Measurements from ENCODE around the gene PFKL. TPM values are rescaled to one million over a fixed set of nuclear protein-coding genes. Genes with fewer than 3 reads are reported as not detected.

The PFKL gene
- total RNA-seq, 1 donor from 2014 or later, result 101 TPM

DNA sequence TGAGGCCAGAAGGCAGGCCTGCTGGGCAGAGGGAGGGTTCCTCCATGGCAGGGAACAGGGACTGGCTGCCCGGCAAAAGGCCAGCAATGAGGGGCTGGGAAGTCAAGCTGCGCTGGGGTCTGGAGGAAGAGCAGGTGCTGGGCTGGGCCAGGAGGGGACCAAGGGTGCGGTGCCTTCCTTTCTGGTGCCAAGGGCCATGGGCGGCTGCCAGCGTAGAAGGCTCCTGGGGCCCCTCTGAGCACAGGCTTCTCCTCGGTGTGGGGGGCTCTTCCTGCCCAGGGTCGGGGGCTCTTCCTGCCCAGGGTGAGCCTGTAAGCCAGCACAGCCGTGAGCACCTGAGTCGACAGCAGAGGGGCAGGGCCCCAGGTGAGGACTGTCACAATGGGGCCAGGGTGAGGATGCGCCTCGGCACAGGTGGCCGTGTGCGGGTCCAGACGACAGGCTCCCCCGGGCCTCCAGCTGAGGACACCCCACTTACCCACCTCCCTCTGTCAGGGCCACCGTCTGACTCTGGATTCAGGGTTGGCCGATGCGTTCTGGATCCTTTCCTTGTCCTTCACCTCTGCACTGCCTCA lies 27.5 kb upstream of the PFKL start:
- DNase-seq (no peak), ATAC-seq (peak; percentile 36)

DNA sequence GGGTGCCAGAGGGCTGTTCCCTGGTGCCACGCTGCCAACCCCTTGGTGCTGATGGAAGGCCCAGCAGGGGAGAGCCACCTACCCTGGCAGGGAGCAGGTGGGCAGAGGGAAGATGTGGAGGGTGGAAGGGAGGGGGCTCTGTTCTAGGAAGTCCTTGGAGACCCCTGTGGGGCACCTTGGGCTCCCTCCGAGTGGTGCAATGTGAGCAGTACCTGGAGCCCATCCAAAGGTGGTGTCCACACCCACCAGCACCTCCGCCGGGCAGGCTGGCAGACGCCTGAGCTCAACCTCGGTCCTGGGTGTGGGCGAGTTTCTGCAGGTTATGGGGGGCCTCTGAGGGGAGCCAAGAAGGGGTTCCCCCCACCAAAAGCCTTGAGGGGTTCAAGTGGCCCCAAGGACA lies 26.8 kb upstream of the PFKL start:
- ATAC-seq (no peak), DNase-seq (no peak)
- no peaks in the 10 kb centered on the region for H3K36me3 ChIP-seq
- H3K9me3 ChIP-seq, result no peaks in the 10 kb centered on the region
- intact Hi-C loops (cut with DNase I), result no loop called here
- no peak overlapping the region for H3K4me3 ChIP-seq
- H3K27ac ChIP-seq, result no peak overlapping the region
- TF ChIP-seq, protein P1, sequence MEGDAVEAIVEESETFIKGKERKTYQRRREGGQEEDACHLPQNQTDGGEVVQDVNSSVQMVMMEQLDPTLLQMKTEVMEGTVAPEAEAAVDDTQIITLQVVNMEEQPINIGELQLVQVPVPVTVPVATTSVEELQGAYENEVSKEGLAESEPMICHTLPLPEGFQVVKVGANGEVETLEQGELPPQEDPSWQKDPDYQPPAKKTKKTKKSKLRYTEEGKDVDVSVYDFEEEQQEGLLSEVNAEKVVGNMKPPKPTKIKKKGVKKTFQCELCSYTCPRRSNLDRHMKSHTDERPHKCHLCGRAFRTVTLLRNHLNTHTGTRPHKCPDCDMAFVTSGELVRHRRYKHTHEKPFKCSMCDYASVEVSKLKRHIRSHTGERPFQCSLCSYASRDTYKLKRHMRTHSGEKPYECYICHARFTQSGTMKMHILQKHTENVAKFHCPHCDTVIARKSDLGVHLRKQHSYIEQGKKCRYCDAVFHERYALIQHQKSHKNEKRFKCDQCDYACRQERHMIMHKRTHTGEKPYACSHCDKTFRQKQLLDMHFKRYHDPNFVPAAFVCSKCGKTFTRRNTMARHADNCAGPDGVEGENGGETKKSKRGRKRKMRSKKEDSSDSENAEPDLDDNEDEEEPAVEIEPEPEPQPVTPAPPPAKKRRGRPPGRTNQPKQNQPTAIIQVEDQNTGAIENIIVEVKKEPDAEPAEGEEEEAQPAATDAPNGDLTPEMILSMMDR (IDR thresholded peaks at IDR 0.05), result no peak
- no peaks in the 10 kb centered on the region for H3K27me3 ChIP-seq
- no peaks in the 10 kb centered on the region for H3K4me1 ChIP-seq

More for the DNA sequence above, 27.5 kb upstream of the PFKL start:
- Histone ChIP-seq H3K4me1 (no peaks in the 10 kb centered on the region), H3K27me3 (no peaks in the 10 kb centered on the region), H3K36me3 (no peaks in the 10 kb centered on the region), H3K9me3 (no peaks in the 10 kb centered on the region), H3K27ac (no peak overlapping the region), H3K4me3 (no peak overlapping the region)
- TF ChIP-seq, protein P1 (IDR thresholded peaks at IDR 0.05), result no peak
- intact Hi-C loops (cut with DNase I), result no loop called here

DNA sequence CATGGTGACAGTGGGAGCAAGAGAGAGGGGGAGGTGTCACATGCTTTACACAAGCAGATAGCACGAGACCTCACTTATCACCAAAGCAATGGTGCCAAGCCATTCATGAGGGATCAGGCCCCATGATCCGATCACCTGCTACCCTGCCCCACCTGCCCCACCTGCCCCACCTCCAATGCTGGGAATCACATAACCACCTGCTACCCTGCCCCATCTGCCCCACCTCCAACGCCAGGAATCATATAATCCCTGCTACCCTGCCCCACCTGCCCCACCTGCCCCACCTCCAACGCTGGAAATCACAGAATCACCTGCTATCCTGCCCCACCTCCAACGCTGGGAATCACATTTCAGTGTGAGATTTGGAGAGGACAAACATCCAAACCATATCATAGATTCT lies 24.8 kb upstream of the PFKL start:
- intact Hi-C loops (cut with DNase I), result no loop called here
- Histone ChIP-seq H3K27me3 (no peaks in the 10 kb centered on the region), H3K27ac (no peak overlapping the region), H3K4me3 (no peak overlapping the region), H3K9me3 (no peaks in the 10 kb centered on the region), H3K4me1 (no peaks in the 10 kb centered on the region), H3K36me3 (no peaks in the 10 kb centered on the region)
- TF ChIP-seq, protein P1 (IDR thresholded peaks at IDR 0.05), result no peak
- ATAC-seq, result no peak
- no peak for DNase-seq

DNA sequence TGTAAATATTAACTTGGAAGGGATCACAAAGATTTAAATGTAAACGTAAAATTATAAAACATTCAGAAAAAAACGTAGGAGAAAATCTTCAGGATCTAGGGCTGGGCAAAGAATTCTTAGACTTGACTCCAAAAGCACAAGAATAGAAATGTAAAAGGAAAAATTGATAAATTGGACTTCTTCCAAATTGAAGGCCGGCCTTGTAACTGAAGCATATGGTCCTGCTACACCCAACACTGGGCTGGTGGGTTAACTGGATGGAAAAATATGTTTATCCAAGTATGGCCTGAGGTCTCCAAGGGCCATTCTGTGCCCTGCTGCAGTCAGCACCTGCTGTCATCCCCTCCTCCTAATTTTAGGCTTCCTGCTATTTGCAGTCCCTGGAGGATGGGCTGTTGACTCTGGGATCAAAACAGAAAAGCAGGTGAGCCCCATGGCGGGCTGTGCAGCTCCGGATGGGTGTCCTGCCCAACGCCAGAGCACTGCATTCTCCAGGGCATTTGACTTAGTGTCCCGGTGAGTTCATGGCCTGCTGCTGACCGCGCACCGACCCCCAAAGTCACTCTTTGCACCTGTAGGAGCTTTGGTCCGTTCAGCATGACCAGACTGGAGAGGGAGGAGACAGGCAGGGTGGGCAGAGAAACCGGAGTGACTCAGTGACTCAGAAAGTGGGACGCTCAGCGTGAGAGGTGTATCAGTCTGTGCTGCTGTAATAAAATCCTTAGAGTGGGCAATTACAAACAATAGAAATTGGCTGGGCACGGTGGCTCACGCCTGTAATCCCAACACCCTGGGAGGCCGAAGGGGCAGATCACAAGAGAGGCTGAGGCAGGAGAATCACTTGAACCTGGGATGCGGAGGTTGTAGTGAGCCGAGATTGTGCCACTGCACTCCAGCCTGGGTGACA lies 20.2 kb upstream of the PFKL start:
- no peak for DNase-seq
- no peaks in the 10 kb centered on the region for H3K9me3 ChIP-seq
- no peak for ATAC-seq
- H3K27ac ChIP-seq, result no peak overlapping the region
- no peaks in the 10 kb centered on the region for H3K4me1 ChIP-seq
- TF ChIP-seq, protein P1 (IDR thresholded peaks at IDR 0.05), result no peak
- no peak overlapping the region for H3K4me3 ChIP-seq
- H3K27me3 ChIP-seq, result no peaks in the 10 kb centered on the region
- intact Hi-C loops (cut with DNase I), result no loop called here
- H3K36me3 ChIP-seq, result no peaks in the 10 kb centered on the region

DNA sequence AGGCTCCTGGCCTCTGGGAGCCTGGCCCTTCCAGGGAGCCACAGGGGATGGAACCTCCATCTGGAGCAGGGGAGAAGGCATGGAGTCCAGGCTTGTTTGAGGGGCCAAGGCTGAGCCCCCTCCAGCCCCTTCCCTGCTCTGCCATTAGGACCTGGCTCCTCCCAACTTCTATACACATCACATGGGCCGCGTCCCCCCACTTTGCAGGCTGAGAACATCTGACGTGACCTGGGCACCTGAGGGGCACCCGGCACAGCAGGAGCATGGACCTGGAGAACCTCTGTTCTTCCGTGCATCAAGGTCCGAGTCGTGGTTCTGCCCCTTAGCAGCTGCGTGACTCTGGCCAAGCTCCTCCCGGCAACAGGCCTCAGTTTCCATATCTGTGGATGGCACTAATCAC lies 18.1 kb upstream of the PFKL start:
- Histone ChIP-seq H3K27ac (no peak overlapping the region), H3K27me3 (peaks cover 4% of the 10 kb centered on the region), H3K4me1 (no peaks in the 10 kb centered on the region), H3K9me3 (no peaks in the 10 kb centered on the region), H3K36me3 (no peaks in the 10 kb centered on the region), H3K4me3 (no peak overlapping the region)
- TF ChIP-seq, protein P1 (IDR thresholded peaks at IDR 0.05), result no peak
- intact Hi-C loops (cut with DNase I), result no loop called here
- ATAC-seq, result no peak
- no peak for DNase-seq

Measured in upper lobe of right lung (tissue), 1 donor.